Activated CD4-positive, CD25-positive, alpha-beta regulatory T cell (primary cell): ENCODE data around the gene ZMPSTE24.

ENCODE experiments used
- DNase-seq, 4 experiments: peaks; one replicate each; lab custom pipeline; 2025; lab: John Stamatoyannopoulos, UW

ZMPSTE24 gene

DNA sequence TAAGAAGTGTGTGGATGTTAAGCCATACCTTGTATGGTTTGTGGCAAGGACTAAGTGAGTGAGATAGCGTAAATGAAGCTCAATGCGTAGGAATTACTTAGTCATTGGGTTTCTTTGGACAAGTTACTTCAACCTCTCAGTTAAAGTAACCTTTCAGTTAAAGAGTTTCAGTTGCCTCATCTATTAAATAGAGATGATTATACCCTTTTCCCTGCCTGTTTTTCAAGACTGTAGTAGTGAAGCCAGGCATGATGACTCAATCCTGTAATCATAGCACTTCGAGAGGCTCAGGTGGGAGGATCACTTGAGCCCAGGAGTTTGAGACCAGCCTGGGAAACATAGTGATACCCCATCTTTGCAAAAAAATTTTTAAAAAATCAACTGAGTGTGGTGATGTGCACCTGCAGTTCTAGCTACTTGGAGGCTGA is 6.3 kb downstream of the ZMPSTE24 start:
- no peak for DNase-seq

DNA sequence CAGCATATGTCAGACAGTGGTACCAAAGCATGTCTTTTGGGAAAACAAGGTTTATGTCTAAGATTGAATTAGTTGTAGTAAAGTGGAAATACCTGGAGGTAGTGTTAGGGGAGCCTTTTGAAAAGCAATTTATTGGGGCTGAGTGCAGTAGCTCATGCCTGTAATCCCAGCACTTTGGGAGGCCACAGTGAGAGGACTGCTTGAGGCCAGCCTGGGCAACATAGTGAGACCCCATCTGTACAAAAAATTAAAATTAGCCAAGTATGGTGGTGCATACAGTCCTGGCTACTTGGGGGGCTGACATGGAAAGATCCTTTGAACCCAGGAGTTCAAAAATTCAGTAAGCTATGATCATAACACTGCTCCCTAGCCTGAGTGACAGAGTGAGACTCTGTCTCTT is 7.3 kb downstream of the ZMPSTE24 start:
- DNase-seq, result no peak

- no peak for DNase-seq
These were observed 7.9 kb downstream of the ZMPSTE24 start for GRCh38 chr1:40265919-40266318.

DNA sequence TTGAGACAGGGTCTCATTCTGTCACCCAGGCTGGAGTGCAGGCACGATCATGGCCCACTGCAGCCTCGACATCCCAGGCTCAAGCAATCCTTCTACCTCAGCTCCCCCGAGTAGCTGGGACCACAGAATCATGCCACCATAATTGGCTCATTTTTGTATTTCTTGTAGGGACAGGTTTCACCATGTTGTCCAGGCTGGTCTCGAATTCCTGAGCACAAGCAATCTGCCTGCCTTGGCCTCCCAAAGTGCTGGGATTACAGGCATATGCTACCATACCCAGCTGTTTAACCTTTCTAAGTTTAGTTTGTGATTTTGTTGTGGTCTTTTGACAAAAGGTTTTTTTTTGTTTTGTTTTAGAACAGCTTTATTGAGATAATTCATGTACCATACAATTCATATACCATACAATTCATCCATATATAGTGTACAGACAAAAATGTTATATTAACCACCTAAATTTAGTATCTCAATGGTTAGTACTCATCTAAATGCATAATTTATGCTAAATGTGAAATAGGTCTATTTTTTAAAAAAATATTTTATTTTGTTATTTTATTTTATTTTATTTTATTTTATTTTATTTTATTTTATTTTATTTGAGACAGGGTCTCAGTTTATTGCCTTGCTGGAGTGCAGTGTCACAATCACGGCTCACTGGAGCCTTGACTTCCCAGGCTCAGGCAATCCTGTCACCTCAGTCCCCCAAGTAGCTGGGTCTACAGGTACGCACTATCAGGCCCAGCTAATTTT is 8.9 kb downstream of the ZMPSTE24 start:
- no peak for DNase-seq

- no peak for DNase-seq
These were observed 9.7 kb downstream of the ZMPSTE24 start for GRCh38 chr1:40267767-40268187.

- DNase-seq, result no peak
These were observed 10.2 kb downstream of the ZMPSTE24 start for GRCh38 chr1:40268211-40268610.

- no peak for DNase-seq
These were observed 12.3 kb downstream of the ZMPSTE24 start for GRCh38 chr1:40270152-40270834.

DNA sequence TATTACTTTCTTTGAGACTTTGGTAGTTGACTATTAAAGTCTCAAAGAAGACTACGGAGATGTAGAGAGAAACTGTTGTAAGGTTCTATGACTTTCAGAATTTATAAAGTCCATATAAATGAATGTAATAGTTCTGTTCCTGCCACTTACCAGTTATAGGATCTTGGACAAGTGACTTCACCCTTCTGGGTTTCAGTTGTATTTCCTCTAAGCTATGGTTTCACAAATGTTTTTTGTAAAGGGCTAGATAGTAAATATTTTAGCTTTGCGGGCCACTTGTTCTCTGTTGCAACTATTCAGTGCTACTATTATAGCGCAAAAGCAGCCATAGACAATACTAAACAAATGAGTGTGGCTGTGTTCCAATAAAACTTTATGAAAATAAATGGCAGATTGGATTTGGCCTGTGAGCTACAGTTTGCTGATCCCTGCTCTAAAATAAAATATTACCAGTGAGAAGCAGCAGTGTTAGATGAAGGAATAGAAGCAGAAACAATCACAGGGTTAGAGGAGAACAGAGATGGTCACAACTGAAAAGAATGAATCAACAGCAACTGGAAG is 14.7 kb downstream of the ZMPSTE24 start:
- DNase-seq, result no peak

- DNase-seq, result no peak
These were observed 15.6 kb downstream of the ZMPSTE24 start for GRCh38 chr1:40273547-40274166.

DNA sequence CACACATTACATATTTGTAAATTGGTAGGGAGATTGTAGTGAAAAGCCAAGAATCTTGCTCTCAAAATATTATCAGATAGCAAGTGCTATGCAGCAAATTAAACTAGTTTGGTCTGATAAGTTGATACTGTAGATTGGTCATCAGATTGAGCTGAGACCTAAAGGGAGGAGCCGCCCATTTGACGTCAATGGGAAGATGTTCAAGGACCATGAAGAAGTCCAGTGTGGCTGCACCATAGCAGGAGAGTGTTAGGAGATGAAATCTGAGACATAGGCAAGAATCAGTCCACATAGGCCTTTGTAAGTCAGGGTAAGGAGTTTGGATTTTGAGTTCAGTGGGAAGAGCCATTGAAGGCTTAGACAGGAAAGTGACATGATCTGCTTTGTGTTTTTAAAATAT is 16.3 kb downstream of the ZMPSTE24 start:
- DNase-seq, result no peak

GRCh38 chr1:40276122-40276521 is 18.1 kb downstream of the ZMPSTE24 start:
- DNase-seq, result no peak

DNA sequence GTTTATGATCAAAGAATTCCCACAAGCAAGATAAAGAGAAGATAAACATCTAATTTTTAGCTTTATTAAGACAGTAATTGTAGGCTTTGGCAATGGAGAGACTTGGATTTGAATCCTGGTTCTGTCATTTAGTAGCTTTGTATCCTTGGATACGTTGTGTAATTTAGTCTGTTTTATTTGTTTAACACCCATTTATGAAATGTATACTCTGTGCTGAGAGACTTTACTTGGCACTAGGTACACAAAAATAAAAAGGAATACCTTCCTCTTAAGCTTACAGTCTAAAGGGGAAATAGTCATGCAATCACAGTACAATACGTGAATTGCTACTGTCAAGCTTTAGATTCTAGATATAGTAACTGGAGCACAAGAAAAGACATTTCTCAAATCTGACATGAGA is 23.8 kb downstream of the ZMPSTE24 start:
- DNase-seq, result no peak

DNA sequence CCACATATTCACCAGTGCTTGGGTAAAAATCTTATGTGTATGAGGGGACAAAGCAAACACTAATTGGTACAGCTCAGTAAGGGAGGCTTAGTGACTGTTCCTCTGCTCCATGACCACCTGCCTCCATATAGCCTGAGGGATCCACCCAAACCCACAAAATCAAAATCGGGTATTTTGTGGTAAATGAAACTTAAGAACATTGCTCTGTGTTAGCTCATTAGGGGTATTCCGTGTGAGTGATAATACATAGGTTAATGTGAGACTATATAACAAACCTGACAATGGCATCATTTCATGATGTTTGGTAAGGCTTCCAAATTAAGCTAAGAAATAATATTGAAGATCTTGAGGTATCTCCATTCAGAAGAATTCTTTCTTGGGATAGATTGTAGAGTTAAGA is 33.3 kb downstream of the ZMPSTE24 start:
- no peak for DNase-seq

GRCh38 chr1:40299366-40300248 is 41.6 kb downstream of the ZMPSTE24 start:
- no peak for DNase-seq

DNA sequence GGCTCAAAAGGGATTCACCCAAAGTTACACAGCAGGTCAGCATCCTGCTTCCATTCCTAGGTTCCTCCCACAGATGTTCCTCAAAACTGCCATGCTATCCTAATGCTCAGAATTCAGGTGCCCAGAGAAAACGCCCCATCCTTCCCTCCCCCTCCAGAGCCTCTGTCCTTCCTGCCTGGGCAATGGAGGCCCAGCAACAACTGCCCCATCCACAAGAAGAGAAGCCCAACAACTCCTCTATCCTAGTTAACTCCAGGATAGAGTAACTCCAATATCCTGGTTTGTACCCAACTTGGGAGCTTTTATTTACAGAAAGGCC is 42.2 kb downstream of the ZMPSTE24 start:
- DNase-seq, result no peak

- DNase-seq, result no peak
These were observed 42.6 kb downstream of the ZMPSTE24 start for GRCh38 chr1:40300651-40301050.

GRCh38 chr1:40301066-40301465 is 43.0 kb downstream of the ZMPSTE24 start:
- no peak for DNase-seq

DNA sequence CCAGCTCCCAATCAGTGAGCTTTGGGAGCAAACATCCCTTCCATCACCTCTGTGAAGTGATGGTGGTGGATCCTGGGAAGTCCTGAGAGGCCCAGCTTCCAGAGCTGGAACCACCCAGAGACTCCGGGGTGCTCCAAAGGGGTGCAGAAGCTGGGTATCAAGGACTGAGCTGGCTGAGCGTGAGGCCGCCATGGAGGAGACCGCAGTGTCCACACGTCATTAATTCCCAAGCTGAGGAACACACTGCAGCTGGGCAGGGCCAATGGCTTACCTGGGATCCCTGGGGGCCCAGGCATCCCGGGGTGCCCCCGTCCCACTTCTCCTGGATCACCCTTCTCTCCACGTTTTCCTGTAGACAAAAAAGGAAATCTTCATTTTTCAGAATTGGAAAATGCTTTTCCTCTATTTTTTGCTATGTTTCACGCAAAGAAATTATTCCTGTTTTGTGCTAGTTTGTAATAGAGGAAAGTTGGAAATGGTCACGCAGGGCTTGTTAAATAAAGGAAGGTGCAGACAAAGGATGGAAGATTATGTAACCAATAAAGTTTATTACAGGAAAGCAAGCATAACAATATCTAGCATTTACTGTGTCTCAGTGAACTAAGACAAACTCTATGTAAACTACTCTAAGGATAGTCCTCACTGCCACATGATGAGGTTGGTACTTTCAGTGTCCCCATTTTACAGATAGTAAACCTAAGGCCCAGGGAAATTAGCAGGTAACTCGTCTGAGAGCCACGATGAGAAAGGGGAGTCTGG is 43.7 kb downstream of the ZMPSTE24 start:
- no peak for DNase-seq

DNA sequence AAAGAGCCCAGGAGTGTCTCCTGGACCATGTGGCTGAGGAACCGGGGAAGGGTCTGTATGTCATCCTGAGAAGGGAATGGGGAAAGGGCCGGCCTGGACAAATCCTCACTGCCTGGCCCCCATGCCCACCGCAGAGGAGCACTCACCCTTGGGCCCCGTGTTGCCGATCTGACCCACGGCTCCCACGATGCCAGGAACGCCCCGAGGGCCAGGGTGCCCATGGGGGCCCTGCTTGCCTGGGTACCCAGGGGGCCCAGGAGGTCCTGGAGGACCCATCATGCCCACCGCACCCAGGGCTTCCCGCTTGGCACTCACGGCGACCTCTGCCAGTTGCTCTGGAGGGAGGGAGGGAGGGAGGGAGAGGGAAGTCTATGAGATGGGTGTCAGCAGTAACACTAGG is 44.4 kb downstream of the ZMPSTE24 start:
- no peak for DNase-seq

DNA sequence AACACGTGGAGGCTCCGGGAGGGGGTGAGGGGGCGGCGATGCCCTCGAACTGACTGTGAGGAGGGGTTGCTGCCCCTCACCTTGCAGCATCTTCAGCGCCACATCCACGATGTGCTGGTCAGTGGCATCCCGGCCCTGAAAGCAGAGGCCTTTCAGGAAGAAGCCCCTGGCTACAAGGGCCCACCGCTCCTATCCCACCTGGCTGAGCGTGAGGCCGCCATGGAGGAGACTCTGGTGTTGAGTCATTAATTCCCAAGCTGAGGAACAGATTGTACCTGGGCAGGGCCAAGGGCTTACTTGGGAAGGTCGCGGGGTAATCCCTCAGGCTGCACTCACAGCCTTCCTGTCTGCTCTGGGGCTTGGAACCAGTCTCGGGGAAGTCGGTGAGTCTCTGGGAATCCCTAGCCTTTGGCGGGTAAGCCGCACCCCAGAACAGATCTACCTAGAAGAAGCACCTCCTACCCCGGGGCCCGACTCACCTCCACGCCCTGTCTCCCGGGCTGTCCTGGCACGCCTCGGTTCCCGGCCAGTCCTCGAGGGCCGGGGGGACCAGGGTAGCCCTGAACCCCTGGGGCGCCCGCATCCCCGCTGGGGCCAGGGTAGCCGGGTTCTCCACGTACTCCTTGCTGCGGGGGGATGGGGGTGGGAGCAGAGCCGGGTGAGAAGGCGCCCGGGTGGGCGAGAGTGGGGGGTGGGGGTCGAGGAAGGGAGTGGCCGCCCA is 45.2 kb downstream of the ZMPSTE24 start:
- DNase-seq, result no peak

DNA sequence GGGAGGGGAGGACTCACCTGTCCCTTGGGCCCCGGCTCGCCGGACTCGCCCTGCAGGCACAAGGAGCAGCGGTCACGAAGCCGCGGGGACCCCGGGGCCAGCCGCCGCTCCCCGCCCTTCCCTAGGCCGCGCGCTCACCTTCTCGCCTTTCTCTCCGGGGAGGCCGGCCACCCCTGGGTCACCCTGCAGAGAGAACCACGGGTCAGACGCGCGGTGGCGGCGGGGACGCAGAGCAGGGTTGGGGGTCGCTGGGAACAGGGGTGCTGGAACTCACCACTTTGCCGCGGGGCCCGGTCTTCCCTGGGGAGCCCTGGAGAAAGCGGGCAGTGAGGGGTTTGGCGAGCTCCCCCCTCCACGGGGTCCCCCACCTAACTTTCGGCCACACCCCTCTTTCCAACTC is 45.8 kb downstream of the ZMPSTE24 start:
- DNase-seq, result no peak
